ENCODE data around the gene MRPL18.
"Not testable (repeated sequence)": the region's sequence is repeated elsewhere in the genome, so short reads cannot be mapped to it uniquely, and the experiment has no call there.

MRPL18 gene

GRCh38 chr6:159772196-159772595 lies 18.1 kb upstream of the MRPL18 start:
- DNase-seq (ENCODE audit: low read depth in 3 of 3, low spot score in 1 of 3): no peak

GRCh38 chr6:159777240-159777904 lies 12.9 kb upstream of the MRPL18 start:
- no peak for DNase-seq (ENCODE audit: low read depth in 3 of 3, low spot score in 1 of 3)

GRCh38 chr6:159778131-159778530 lies 12.1 kb upstream of the MRPL18 start:
- no peak for DNase-seq (ENCODE audit: low read depth in 3 of 3, low spot score in 1 of 3)

DNA sequence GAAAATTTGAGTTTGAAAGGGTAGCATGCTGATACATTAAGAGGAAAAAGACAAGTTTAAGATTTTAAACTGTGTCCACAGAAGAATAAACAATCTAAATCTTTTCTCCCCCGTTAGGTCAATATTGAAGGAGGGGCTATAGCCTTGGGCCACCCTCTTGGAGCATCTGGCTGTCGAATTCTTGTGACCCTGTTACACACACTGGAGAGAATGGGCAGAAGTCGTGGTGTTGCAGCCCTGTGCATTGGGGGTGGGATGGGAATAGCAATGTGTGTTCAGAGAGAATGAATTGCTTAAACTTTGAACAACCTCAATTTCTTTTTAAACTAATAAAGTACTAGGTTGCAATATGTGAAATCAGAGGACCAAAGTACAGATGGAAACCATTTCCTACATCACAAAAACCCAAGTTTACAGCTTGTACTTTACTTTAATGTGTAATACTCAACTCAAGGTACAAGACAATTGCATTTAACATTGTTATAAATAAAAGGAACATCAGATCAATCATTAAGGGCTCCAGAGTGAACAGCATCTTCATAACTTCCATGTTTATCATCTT lies 11.6 kb upstream of the MRPL18 start:
- no peak for DNase-seq (ENCODE audit: low read depth in 3 of 3, low spot score in 1 of 3)

- no peak for DNase-seq (ENCODE audit: low read depth in 3 of 3, low spot score in 1 of 3)
Observed at GRCh38 chr6:159788276-159788675, 2.0 kb upstream of the MRPL18 start.

DNA sequence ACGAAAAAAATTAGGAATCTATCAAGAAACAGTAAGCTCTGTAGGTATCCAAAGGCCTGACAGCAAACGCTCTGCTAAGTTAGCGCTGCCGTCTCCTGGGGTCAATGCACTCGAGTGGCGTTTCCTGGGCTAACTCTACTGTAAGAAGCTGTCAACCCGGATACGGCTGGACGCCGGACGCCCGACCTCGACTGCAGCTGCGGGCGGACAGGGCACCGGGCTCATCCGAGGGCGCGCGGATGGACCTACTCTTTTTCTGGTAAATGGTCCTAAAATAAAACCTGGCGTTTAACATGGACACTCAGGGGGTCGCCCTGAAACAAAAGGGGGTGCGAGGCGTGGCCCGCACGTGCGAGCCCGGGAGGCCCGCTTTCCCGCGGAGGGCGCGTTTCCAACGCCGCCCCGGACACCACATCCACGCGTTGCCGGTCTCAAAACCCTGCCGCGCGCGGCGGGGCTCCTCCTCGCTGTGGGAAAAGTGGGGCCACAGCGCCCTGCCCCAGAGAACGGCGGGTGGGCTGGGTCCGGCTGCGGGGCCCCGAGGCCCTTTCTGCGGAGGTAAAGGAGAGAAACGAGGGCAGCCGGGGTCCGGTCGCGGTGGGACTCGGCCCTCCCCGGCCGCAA lies 1.4 kb upstream of the MRPL18 start:
- peak in 1 of 3 donors; percentile 4 for DNase-seq (ENCODE audit: low read depth in 3 of 3, low spot score in 1 of 3)

GRCh38 chr6:159789377-159790148 lies 704 bp upstream of the MRPL18 start, which contains the start of gene TCP1:
Gene TCP1 (minus strand): TSS chr6:159789602. CDS start chr6:159789468, 134 bp downstream.
- peak; percentile 95 to 96 (median 96) for DNase-seq (ENCODE audit: low read depth in 3 of 3, low spot score in 1 of 3)

GRCh38 chr6:159790956-159791598 lies 810 bp downstream of the MRPL18 start:
- no peak for DNase-seq (ENCODE audit: low read depth in 3 of 3, low spot score in 1 of 3)

GRCh38 chr6:159794976-159795375 lies 4.7 kb downstream of the MRPL18 start:
- DNase-seq (ENCODE audit: low read depth in 3 of 3, low spot score in 1 of 3): not testable (repeated sequence)

GRCh38 chr6:159797554-159797953 lies 7.3 kb downstream of the MRPL18 start:
- no peak for DNase-seq (ENCODE audit: low read depth in 3 of 3, low spot score in 1 of 3)

GRCh38 chr6:159800141-159800865 lies 10.0 kb downstream of the MRPL18 start, which contains the start of gene PNLDC1:
Gene PNLDC1 (plus strand): TSS chr6:159800276. CDS start chr6:159800308, 32 bp downstream.
- no peak for DNase-seq (ENCODE audit: low read depth in 3 of 3, low spot score in 1 of 3)

DNA sequence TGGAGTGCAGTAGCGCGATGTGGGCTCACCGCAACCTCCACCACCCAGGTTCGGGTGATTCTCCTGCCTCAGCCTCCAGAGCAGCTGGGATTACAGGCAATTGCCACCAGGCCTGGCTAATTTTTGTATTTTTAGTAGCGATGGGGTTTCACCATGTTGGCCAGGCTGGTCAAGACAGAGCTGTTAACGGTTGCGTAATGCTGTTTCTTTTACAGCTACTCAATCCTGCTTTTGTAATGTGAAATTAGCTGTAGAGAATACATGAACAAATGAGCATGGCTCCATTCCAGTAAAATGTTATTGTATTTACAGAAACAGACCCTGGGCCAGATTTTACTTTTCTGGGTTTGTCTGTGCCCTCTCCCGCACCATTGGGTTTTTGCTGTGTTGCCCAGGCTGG lies 11.7 kb downstream of the MRPL18 start:
- no peak for DNase-seq (ENCODE audit: low read depth in 3 of 3, low spot score in 1 of 3)

- DNase-seq (ENCODE audit: low read depth in 3 of 3, low spot score in 1 of 3): no peak
Observed at GRCh38 chr6:159804504-159804903, 14.2 kb downstream of the MRPL18 start.

- no peak for DNase-seq (ENCODE audit: low read depth in 3 of 3, low spot score in 1 of 3)
Observed at GRCh38 chr6:159805440-159806020, 15.3 kb downstream of the MRPL18 start.

GRCh38 chr6:159806021-159806458 lies 15.8 kb downstream of the MRPL18 start:
- DNase-seq (ENCODE audit: low read depth in 3 of 3, low spot score in 1 of 3): no peak

GRCh38 chr6:159807150-159807858 lies 17.0 kb downstream of the MRPL18 start:
- no peak for DNase-seq (ENCODE audit: low read depth in 3 of 3, low spot score in 1 of 3)

DNA sequence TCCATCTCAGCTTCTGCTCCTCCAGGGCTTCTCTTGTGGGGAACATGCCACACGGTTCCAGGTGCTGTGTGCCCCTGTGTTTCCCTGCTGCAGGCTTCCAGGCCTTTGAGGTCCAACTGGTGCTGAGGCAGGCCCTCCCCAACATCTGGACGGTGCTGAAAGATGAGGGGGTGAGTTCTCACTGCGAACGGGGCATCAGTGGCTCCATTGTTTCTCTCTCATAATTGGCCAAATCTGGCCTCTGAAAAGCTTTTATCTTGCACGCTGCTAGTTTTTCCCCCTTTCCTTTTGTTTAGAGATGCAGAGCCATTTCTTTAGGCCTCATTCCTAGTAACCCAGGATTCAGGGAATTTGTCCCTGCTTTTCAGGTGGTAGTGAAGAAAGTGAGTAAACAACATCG lies 18.4 kb downstream of the MRPL18 start:
- DNase-seq (ENCODE audit: low read depth in 3 of 3, low spot score in 1 of 3): no peak

DNA sequence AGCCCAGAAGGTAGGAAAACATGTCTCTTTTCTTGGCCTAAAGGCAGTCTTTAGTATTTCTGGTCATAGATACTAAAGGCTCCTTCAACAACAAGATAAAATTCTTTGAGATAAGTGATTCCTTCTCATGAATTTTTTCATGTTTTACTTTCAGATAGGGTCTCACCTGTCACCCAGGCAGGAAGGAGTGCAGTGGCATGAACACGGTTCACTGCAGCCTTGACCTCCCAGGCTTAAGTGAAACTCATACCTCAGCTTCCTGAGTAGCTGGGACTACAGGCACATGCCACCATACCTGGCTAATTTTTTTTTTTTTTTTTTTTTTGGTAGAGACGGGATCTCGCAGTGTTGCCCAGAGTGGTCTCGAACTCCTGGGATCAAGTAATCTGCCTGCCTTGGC lies 18.9 kb downstream of the MRPL18 start:
- no peak for DNase-seq (ENCODE audit: low read depth in 3 of 3, low spot score in 1 of 3)

DNA sequence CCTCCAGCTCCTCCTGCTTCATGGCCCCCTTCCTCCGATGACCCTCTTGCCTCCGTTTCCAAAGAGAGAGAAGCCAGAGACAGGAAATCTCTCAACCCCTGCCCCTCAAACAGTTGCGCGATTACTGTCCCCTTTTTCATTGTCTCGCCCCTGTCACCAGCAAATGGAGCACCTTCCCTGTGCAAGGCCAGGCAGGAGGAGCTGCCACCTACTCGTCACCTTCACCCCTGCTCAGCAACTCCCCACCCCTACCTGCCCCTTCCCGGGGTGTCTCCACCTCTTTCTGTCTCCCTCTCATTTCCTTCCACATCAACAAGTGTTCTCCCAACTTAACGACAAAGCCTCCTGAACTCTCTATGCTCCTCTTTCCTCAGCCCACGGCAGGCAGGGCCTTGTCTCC lies 23.5 kb downstream of the MRPL18 start:
- DNase-seq (ENCODE audit: low read depth in 3 of 3, low spot score in 1 of 3): no peak
